Measurements from ENCODE around the gene GPC3. TPM values are rescaled to one million over a fixed set of nuclear protein-coding genes. Genes with fewer than 3 reads are reported as not detected.

The GPC3 gene
- total RNA-seq, 3 donors from 2014 or later (not counting 1 experiment from before 2014, with no cell fraction given), result not detected

- no peaks in the 10 kb centered on the region for H3K4me1 ChIP-seq (ENCODE audit: control insufficient read depth, insufficient read depth, low read length)
- H3K27ac ChIP-seq (ENCODE audit: low read length), result no peak overlapping the region
- ATAC-seq (no peak), DNase-seq (no peak)
- TF ChIP-seq, protein P1, sequence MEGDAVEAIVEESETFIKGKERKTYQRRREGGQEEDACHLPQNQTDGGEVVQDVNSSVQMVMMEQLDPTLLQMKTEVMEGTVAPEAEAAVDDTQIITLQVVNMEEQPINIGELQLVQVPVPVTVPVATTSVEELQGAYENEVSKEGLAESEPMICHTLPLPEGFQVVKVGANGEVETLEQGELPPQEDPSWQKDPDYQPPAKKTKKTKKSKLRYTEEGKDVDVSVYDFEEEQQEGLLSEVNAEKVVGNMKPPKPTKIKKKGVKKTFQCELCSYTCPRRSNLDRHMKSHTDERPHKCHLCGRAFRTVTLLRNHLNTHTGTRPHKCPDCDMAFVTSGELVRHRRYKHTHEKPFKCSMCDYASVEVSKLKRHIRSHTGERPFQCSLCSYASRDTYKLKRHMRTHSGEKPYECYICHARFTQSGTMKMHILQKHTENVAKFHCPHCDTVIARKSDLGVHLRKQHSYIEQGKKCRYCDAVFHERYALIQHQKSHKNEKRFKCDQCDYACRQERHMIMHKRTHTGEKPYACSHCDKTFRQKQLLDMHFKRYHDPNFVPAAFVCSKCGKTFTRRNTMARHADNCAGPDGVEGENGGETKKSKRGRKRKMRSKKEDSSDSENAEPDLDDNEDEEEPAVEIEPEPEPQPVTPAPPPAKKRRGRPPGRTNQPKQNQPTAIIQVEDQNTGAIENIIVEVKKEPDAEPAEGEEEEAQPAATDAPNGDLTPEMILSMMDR (IDR thresholded peaks at IDR 0.05), result no peak
- Mint-ChIP-seq H3K27me3 (ENCODE audit: low read depth in 2 of 2) (peaks cover 4 to 17% of the 10 kb centered on the region in 2 donors), H3K36me3 (no peaks in the 10 kb centered on the region), H3K9me3 (no peaks in the 10 kb centered on the region), H3K4me1 (no peaks in the 10 kb centered on the region), H3K27ac (no peak overlapping the region), H3K4me3 (no peak overlapping the region)
- H3K9me3 ChIP-seq (ENCODE audit: control insufficient read depth, insufficient read depth, low read length), result no peaks in the 10 kb centered on the region
- 100% methylated on average over 1 of the region's 1 CpG for WGBS (ENCODE audit: insufficient coverage)
- intact Hi-C loops (cut with micrococcal nuclease), result no loop called here
- no peaks in the 10 kb centered on the region for H3K27me3 ChIP-seq (ENCODE audit: control insufficient read depth, insufficient read depth, low read length)
- no peak overlapping the region for H3K4me3 ChIP-seq (ENCODE audit: low read length)
- no peaks in the 10 kb centered on the region for H3K36me3 ChIP-seq (ENCODE audit: control insufficient read depth, insufficient read depth, low read length)
Measured at GRCh38 chrX:133868682-133869081, 116.7 kb downstream of the GPC3 start.

GRCh38 chrX:133868250-133868649, 117.1 kb downstream of the GPC3 start:
- H3K27ac Mint-ChIP-seq, result no peak overlapping the region
- no peaks in the 10 kb centered on the region for H3K36me3 ChIP-seq (ENCODE audit: control insufficient read depth, insufficient read depth, low read length)
- H3K4me1 ChIP-seq (ENCODE audit: control insufficient read depth, insufficient read depth, low read length), result no peaks in the 10 kb centered on the region
- H3K4me1 Mint-ChIP-seq, result no peaks in the 10 kb centered on the region
- H3K4me3 ChIP-seq (ENCODE audit: low read length), result no peak overlapping the region
- no peak for DNase-seq
- no peaks in the 10 kb centered on the region for H3K9me3 ChIP-seq (ENCODE audit: control insufficient read depth, insufficient read depth, low read length)
- intact Hi-C loops (cut with micrococcal nuclease), result no loop called here
- H3K36me3 Mint-ChIP-seq, result no peaks in the 10 kb centered on the region
- TF ChIP-seq, protein P1 (IDR thresholded peaks at IDR 0.05), result no peak
- no peak overlapping the region for H3K27ac ChIP-seq (ENCODE audit: low read length)
- peaks cover 4 to 17% of the 10 kb centered on the region in 2 donors for H3K27me3 Mint-ChIP-seq (ENCODE audit: low read depth in 2 of 2)
- no peak overlapping the region for H3K4me3 Mint-ChIP-seq
- H3K9me3 Mint-ChIP-seq, result no peaks in the 10 kb centered on the region
- no peak for ATAC-seq
- H3K27me3 ChIP-seq (ENCODE audit: control insufficient read depth, insufficient read depth, low read length), result no peaks in the 10 kb centered on the region

- H3K9me3 ChIP-seq (ENCODE audit: control insufficient read depth, insufficient read depth, low read length), result no peaks in the 10 kb centered on the region
- ATAC-seq (no peak), DNase-seq (no peak)
- TF ChIP-seq, protein P1 (IDR thresholded peaks at IDR 0.05), result no peak
- H3K4me3 ChIP-seq (ENCODE audit: low read length), result no peak overlapping the region
- Mint-ChIP-seq H3K27me3 (ENCODE audit: low read depth in 2 of 2) (peaks cover 4 to 11% of the 10 kb centered on the region in 2 donors), H3K27ac (no peak overlapping the region), H3K4me1 (no peaks in the 10 kb centered on the region), H3K36me3 (no peaks in the 10 kb centered on the region), H3K9me3 (no peaks in the 10 kb centered on the region), H3K4me3 (no peak overlapping the region)
- H3K27ac ChIP-seq (ENCODE audit: low read length), result no peak overlapping the region
- no peaks in the 10 kb centered on the region for H3K4me1 ChIP-seq (ENCODE audit: control insufficient read depth, insufficient read depth, low read length)
- no CpG with 5 or more reads among the region's 3 CpGs for WGBS (ENCODE audit: insufficient coverage)
- H3K27me3 ChIP-seq (ENCODE audit: control insufficient read depth, insufficient read depth, low read length), result no peaks in the 10 kb centered on the region
- no peaks in the 10 kb centered on the region for H3K36me3 ChIP-seq (ENCODE audit: control insufficient read depth, insufficient read depth, low read length)
- intact Hi-C loops (cut with micrococcal nuclease), result no loop called here
Measured at GRCh38 chrX:133865761-133866471, 119.5 kb downstream of the GPC3 start.

- no CpG with 5 or more reads among the region's 2 CpGs for WGBS (ENCODE audit: insufficient coverage)
- Mint-ChIP-seq H3K27me3 (ENCODE audit: low read depth in 2 of 2) (peaks cover 0 to 8% of the 10 kb centered on the region in 2 donors), H3K4me3 (no peak overlapping the region), H3K36me3 (no peaks in the 10 kb centered on the region), H3K27ac (no peak overlapping the region), H3K4me1 (no peaks in the 10 kb centered on the region), H3K9me3 (no peaks in the 10 kb centered on the region)
- TF ChIP-seq, protein P1 (IDR thresholded peaks at IDR 0.05), result no peak
- H3K27ac ChIP-seq (ENCODE audit: low read length), result no peak overlapping the region
- H3K36me3 ChIP-seq (ENCODE audit: control insufficient read depth, insufficient read depth, low read length), result no peaks in the 10 kb centered on the region
- intact Hi-C loops (cut with micrococcal nuclease), result no loop called here
- no peaks in the 10 kb centered on the region for H3K4me1 ChIP-seq (ENCODE audit: control insufficient read depth, insufficient read depth, low read length)
- ATAC-seq (no peak), DNase-seq (no peak)
- no peaks in the 10 kb centered on the region for H3K9me3 ChIP-seq (ENCODE audit: control insufficient read depth, insufficient read depth, low read length)
- no peak overlapping the region for H3K4me3 ChIP-seq (ENCODE audit: low read length)
- H3K27me3 ChIP-seq (ENCODE audit: control insufficient read depth, insufficient read depth, low read length), result no peaks in the 10 kb centered on the region
Measured at GRCh38 chrX:133864236-133864635, 121.2 kb downstream of the GPC3 start.

Measured in natural killer cell (primary cell).